Measurements from ENCODE around the gene GIMAP2. TPM values are rescaled to one million over a fixed set of nuclear protein-coding genes. Genes with fewer than 3 reads are reported as not detected.

Gene GIMAP2
- total and polyA plus RNA-seq, 9 of the 15 experiments (the other 6 are each of a cell fraction or from before 2014, with no cell fraction given): 0.37 to 1.8 (median 1.2) TPM

DNA sequence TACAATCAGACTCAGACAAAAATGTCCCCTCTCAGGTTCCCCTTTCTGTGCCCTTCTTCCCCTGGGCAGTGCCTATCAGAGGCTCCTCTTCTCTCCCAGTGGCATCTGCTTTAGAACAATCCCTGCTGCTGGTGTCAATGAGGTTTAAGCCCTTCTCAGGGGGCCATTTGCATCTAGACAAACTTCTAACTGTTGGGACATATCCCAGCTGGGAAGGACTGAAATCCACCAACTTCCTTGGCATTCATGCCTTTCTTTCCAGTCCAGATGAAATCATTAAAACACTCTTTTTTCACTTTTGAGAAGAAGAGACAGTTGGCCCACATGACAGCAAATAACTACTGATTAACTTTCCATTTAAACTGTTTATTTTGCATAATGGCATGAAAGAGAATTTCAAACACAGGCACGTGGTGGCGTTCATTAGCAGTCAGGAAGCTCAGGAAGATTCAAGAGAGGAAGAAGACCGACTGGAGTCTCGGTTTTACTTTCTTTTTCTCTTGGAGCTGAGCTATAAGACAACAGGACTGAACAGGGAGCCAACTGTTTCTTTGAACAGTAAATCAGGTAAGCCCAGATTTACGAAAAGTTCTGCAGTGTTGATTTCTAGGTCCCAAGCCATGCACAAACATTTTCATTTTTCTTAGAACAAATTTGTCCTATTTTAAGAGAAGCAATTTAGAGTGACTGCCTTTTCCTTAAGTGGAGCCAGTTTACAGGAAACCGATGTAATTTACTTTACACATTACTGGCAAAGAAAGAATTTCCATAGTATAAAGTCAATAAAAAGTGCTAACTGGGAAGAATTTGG lies at the start of gene GIMAP2 (continued):
- no peak for TF ChIP-seq ZNF318 (IDR thresholded peaks at IDR 0.05; ENCODE audit: borderline replicate concordance in 1 of 2, low read depth in 1 of 2)
- TF ChIP-seq PHF20 (IDR thresholded peaks at IDR 0.05; ENCODE audit: partially characterized antibody): no peak
- no peak for TF ChIP-seq NCOA6 (IDR thresholded peaks at IDR 0.05)
- TF ChIP-seq LARP7 (IDR thresholded peaks at IDR 0.05): no peak
- no peak for TF ChIP-seq ZFX (CRISPR knock-in tag; IDR thresholded peaks at IDR 0.05)
- no peak for TF ChIP-seq AFF4 (CRISPR knock-in tag; IDR thresholded peaks at IDR 0.05)
- TF ChIP-seq ELF1 (tag; IDR thresholded peaks at IDR 0.05): peak; percentile 62; the same call in 1 of the 2 replicates
- TF ChIP-seq EP400 (IDR thresholded peaks at IDR 0.05): no peak
- no peak for TF ChIP-seq ARID2 (IDR thresholded peaks at IDR 0.05)
- no peak for TF ChIP-seq KAT8 (IDR thresholded peaks at IDR 0.05; ENCODE audit: low read depth)
- TF ChIP-seq SNIP1 (IDR thresholded peaks at IDR 0.05; ENCODE audit: low read depth): no peak
- TF ChIP-seq, protein P1, sequence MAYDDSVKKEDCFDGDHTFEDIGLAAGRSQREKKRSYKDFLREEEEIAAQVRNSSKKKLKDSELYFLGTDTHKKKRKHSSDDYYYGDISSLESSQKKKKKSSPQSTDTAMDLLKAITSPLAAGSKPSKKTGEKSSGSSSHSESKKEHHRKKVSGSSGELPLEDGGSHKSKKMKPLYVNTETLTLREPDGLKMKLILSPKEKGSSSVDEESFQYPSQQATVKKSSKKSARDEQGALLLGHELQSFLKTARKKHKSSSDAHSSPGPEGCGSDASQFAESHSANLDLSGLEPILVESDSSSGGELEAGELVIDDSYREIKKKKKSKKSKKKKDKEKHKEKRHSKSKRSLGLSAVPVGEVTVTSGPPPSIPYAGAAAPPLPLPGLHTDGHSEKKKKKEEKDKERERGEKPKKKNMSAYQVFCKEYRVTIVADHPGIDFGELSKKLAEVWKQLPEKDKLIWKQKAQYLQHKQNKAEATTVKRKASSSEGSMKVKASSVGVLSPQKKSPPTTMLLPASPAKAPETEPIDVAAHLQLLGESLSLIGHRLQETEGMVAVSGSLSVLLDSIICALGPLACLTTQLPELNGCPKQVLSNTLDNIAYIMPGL (CRISPR knock-in tag; IDR thresholded peaks at IDR 0.05): no peak

All from K562 (cell line).